ENCODE data around the gene CLN5. TPM values are rescaled to one million over a fixed set of nuclear protein-coding genes. Genes with fewer than 3 reads are reported as not detected.

Gene CLN5
- total and polyA plus RNA-seq, 2 donors from 2014 or later: 59.5 to 80.8 TPM

DNA sequence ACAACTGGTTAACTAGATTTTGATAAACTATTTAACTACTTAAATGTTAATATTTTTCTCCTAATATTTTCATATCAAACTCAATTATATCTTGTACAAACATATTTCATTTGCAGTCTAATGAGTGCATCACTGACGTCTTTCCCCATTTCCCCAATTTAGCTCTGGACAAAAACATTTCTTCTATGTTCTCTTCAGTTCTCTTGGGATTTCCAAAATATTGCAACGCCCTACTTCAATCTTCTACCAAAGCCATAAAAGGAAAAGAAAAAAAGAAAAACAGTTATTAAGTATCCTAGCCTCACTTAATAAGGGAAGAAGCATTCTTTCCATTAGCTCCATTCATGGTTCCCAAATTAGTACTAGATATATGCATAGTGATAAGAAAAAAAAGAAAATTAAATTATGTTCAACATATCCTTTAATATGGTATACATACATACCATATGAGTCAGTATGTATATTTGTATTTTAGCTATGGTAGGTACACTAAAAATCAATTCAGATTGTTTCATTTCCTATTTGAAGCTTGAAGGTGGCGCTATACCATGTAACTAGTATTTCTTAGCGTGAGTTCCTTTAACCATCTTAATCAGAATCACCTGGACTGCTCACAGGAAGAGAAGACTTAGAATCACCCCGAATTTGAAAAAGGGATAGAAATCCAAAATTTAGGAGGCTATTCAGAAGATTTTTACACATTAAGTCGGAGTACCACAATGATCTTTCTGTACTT is 25.2 kb downstream of the CLN5 start:
- H3K4me1 ChIP-seq (ENCODE audit: control insufficient read depth in 2 of 3, insufficient read depth in 2 of 3, low read depth in 1 of 3, low read length in 3 of 3): peaks cover 2 to 6% (median 3%) of the 10 kb centered on the region in 3 donors
- peaks cover 11 to 34% (median 21%) of the 10 kb centered on the region in 3 donors for H3K36me3 ChIP-seq (ENCODE audit: control insufficient read depth in 2 of 3, insufficient read depth in 3 of 3, low read length in 3 of 3)
- peak overlapping the region in 1 of 2 donors; percentile 54 for H3K27ac ChIP-seq (ENCODE audit: low read depth in 2 of 2, low read length in 2 of 2)

GRCh38 chr13:77019756-77020155 is 27.9 kb downstream of the CLN5 start:
- H3K36me3 ChIP-seq (ENCODE audit: control insufficient read depth in 2 of 3, insufficient read depth in 3 of 3, low read length in 3 of 3): peaks cover 3 to 16% (median 10%) of the 10 kb centered on the region in 3 donors
- TF ChIP-seq CTCF (IDR thresholded peaks at IDR 0.05; ENCODE audit: borderline replicate concordance, extremely low read depth, insufficient read depth): no peak
- no peak for FAIRE-seq
- H3K4me3 ChIP-seq (ENCODE audit: low read length in 3 of 3): no peak overlapping the region
- H3K27ac ChIP-seq (ENCODE audit: low read depth in 2 of 2, low read length in 2 of 2): no peak overlapping the region
- H3K9me3 ChIP-seq (ENCODE audit: control insufficient read depth in 2 of 3, insufficient read depth in 1 of 3, low read length in 3 of 3): no peaks in the 10 kb centered on the region
- H3K4me1 ChIP-seq (ENCODE audit: control insufficient read depth in 2 of 3, insufficient read depth in 2 of 3, low read depth in 1 of 3, low read length in 3 of 3): peaks cover 2 to 12% (median 2%) of the 10 kb centered on the region in 3 donors
- H3K9ac ChIP-seq (ENCODE audit: low read length in 3 of 3): no peak overlapping the region
- no peaks in the 10 kb centered on the region for H3K27me3 ChIP-seq (ENCODE audit: control insufficient read depth, insufficient read depth, low read length)
- intact Hi-C loops (cut with DNase I): no loop called here
- DNase-seq: no peak

More for the DNA sequence above, 25.2 kb downstream of the CLN5 start:
- FAIRE-seq (peak; percentile 32), DNase-seq (no peak)
- H3K9me3 ChIP-seq (ENCODE audit: control insufficient read depth in 2 of 3, insufficient read depth in 1 of 3, low read length in 3 of 3): no peaks in the 10 kb centered on the region
- intact Hi-C loops (cut with DNase I): no loop called here
- no peak for TF ChIP-seq CTCF (IDR thresholded peaks at IDR 0.05; ENCODE audit: borderline replicate concordance, extremely low read depth, insufficient read depth)
- no peak overlapping the region for H3K4me3 ChIP-seq (ENCODE audit: low read length in 3 of 3)
- H3K9ac ChIP-seq (ENCODE audit: low read length in 3 of 3): no peak overlapping the region
- no peaks in the 10 kb centered on the region for H3K27me3 ChIP-seq (ENCODE audit: control insufficient read depth, insufficient read depth, low read length)

DNA sequence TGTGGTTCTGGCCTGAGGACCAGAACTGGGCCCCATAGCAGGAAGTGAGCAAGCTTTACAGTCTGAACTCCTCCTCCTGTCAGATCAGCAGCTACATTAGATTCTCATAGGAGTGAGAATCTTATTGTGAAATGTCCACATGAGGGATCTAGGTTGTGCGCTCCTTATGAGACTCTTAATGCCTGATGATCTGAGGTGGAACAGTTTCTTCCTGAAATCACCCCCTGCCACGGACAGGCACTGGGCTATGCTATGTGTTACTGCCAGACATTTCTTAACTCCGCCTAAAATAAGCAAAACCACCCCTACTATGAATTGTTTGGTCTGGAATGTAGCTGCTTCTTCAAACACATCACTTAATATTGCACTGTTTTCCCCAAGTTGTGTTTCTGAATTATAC is 30.5 kb downstream of the CLN5 start:
- Histone ChIP-seq H3K4me3 (ENCODE audit: low read length in 3 of 3) (no peak overlapping the region), H3K36me3 (ENCODE audit: control insufficient read depth in 2 of 3, insufficient read depth in 3 of 3, low read length in 3 of 3) (peaks cover 0 to 5% (median 0%) of the 10 kb centered on the region in 3 donors), H3K27me3 (ENCODE audit: control insufficient read depth, insufficient read depth, low read length) (no peaks in the 10 kb centered on the region), H3K9ac (ENCODE audit: low read length in 3 of 3) (no peak overlapping the region), H3K9me3 (ENCODE audit: control insufficient read depth in 2 of 3, insufficient read depth in 1 of 3, low read length in 3 of 3) (no peaks in the 10 kb centered on the region), H3K4me1 (ENCODE audit: control insufficient read depth in 2 of 3, insufficient read depth in 2 of 3, low read depth in 1 of 3, low read length in 3 of 3) (peaks cover 0 to 14% (median 0%) of the 10 kb centered on the region in 3 donors), H3K27ac (ENCODE audit: low read depth in 2 of 2, low read length in 2 of 2) (no peak overlapping the region)
- no peak for TF ChIP-seq CTCF (IDR thresholded peaks at IDR 0.05; ENCODE audit: borderline replicate concordance, extremely low read depth, insufficient read depth)
- no peak for DNase-seq
- intact Hi-C loops (cut with DNase I): no loop called here
- FAIRE-seq: no peak
